Nephron (organoid): ENCODE results near the gene TRPV6.

Experiments
- H3K27ac Mint-ChIP-seq, 3 experiments: 2 replicates each; pipeline ENCODE4 v1.8.0; 2020; ENCODE audit warnings: mixed read lengths in 3 of 3, mild to moderate bottlenecking in 2 of 3, moderate library complexity in 1 of 3
- H3K27me3 Mint-ChIP-seq: 2 replicates; pipeline ENCODE4 v1.8.0; 2021; ENCODE audit warnings: low read depth, mild to moderate bottlenecking, moderate library complexity, mixed read lengths
- H3K36me3 Mint-ChIP-seq: 2 replicates; pipeline ENCODE4 v1.8.0; 2020; ENCODE audit warnings: low read depth, mixed read lengths
- H3K4me1 Mint-ChIP-seq: 2 replicates; pipeline ENCODE4 v1.8.0; 2020; ENCODE audit warnings: mixed read lengths
- H3K4me3 Mint-ChIP-seq, 3 experiments: 2 replicates each; pipeline ENCODE4 v1.8.0; 2020; ENCODE audit warnings: mild to moderate bottlenecking in 3 of 3, mixed read lengths in 3 of 3, moderate library complexity in 2 of 3
- H3K9me3 Mint-ChIP-seq: 2 replicates; pipeline ENCODE4 v1.8.0; 2020; ENCODE audit warnings: mixed read lengths
- CTCF ChIP-seq, 3 experiments: fragments of 200-600 bp; sonication (generic); IDR thresholded peaks; one replicate each; pipeline ENCODE4 v1.5.0; 2021; ENCODE audit warnings: antibody characterized with exemption in 3 of 3; ENCODE audit not compliant: unreplicated experiment in 3 of 3

TRPV6 gene

GRCh38 chr7:142918901-142919300 lies 33.4 kb upstream of the TRPV6 start:
- no peaks in the 10 kb centered on the region for H3K4me1 Mint-ChIP-seq
- no peak for TF ChIP-seq CTCF (IDR thresholded peaks at IDR 0.05; ENCODE audit: unreplicated experiment in 3 of 3)
- H3K36me3 Mint-ChIP-seq, result no peaks in the 10 kb centered on the region

GRCh38 chr7:142917447-142917846 lies 31.9 kb upstream of the TRPV6 start:
- Mint-ChIP-seq H3K27ac (no peak overlapping the region), H3K4me3 (no peak overlapping the region), H3K27me3 (peaks cover 16% of the 10 kb centered on the region), H3K36me3 (no peaks in the 10 kb centered on the region), H3K4me1 (no peaks in the 10 kb centered on the region), H3K9me3 (no peaks in the 10 kb centered on the region)
- TF ChIP-seq CTCF (IDR thresholded peaks at IDR 0.05; ENCODE audit: unreplicated experiment in 3 of 3), result no peak

More at GRCh38 chr7:142918901-142919300, 33.4 kb upstream of the TRPV6 start:
- no peak overlapping the region for H3K27ac Mint-ChIP-seq
- no peaks in the 10 kb centered on the region for H3K9me3 Mint-ChIP-seq
- H3K27me3 Mint-ChIP-seq, result peaks cover 5% of the 10 kb centered on the region
- no peak overlapping the region for H3K4me3 Mint-ChIP-seq

- Mint-ChIP-seq H3K9me3 (no peaks in the 10 kb centered on the region), H3K27me3 (peaks cover 16% of the 10 kb centered on the region), H3K36me3 (no peaks in the 10 kb centered on the region), H3K4me1 (no peaks in the 10 kb centered on the region), H3K27ac (no peak overlapping the region), H3K4me3 (no peak overlapping the region)
- TF ChIP-seq CTCF (IDR thresholded peaks at IDR 0.05; ENCODE audit: unreplicated experiment in 3 of 3), result no peak
Observed at GRCh38 chr7:142916508-142916907, 31.0 kb upstream of the TRPV6 start.

- H3K4me3 Mint-ChIP-seq, result no peak overlapping the region
- peaks cover 14% of the 10 kb centered on the region for H3K27me3 Mint-ChIP-seq
- no peak for TF ChIP-seq CTCF (IDR thresholded peaks at IDR 0.05; ENCODE audit: unreplicated experiment in 3 of 3)
- no peak overlapping the region for H3K27ac Mint-ChIP-seq
- H3K9me3 Mint-ChIP-seq, result no peaks in the 10 kb centered on the region
- H3K4me1 Mint-ChIP-seq, result no peaks in the 10 kb centered on the region
- no peaks in the 10 kb centered on the region for H3K36me3 Mint-ChIP-seq
Observed at GRCh38 chr7:142915315-142915714, 29.8 kb upstream of the TRPV6 start.

- H3K9me3 Mint-ChIP-seq, result no peaks in the 10 kb centered on the region
- no peak for TF ChIP-seq CTCF (IDR thresholded peaks at IDR 0.05; ENCODE audit: unreplicated experiment in 3 of 3)
- no peak overlapping the region for H3K27ac Mint-ChIP-seq
- H3K27me3 Mint-ChIP-seq, result peaks cover 11% of the 10 kb centered on the region
- no peak overlapping the region for H3K4me3 Mint-ChIP-seq
- H3K36me3 Mint-ChIP-seq, result no peaks in the 10 kb centered on the region
- H3K4me1 Mint-ChIP-seq, result no peaks in the 10 kb centered on the region
Observed at GRCh38 chr7:142914121-142914520, 28.6 kb upstream of the TRPV6 start.

GRCh38 chr7:142913566-142913965 lies 28.0 kb upstream of the TRPV6 start:
- Mint-ChIP-seq H3K27me3 (peaks cover 11% of the 10 kb centered on the region), H3K9me3 (no peaks in the 10 kb centered on the region), H3K4me3 (no peak overlapping the region), H3K4me1 (no peaks in the 10 kb centered on the region), H3K36me3 (no peaks in the 10 kb centered on the region), H3K27ac (no peak overlapping the region)
- TF ChIP-seq CTCF (IDR thresholded peaks at IDR 0.05; ENCODE audit: unreplicated experiment in 3 of 3), result no peak
